H1 (cell line): ENCODE results near the gene VPS35L. TPM values are rescaled to one million over a fixed set of nuclear protein-coding genes. Genes with fewer than 3 reads are reported as not detected.

Experiments used
- ATF2 ChIP-seq: IDR thresholded peaks from 2 replicates; pipeline ENCODE4 v1.6.1; 2012; ENCODE audit warnings: low read length, inconsistent platforms
- USF2 ChIP-seq: IDR thresholded peaks from 2 replicates; pipeline ENCODE4 v1.6.1; 2011; ENCODE audit warnings: low read length, improper control_type of control experiment
- polyA plus RNA-seq, 7 experiments: library from polyadenylated mRNA; depleted of rRNA in 3 of 7; stranded (reverse) in 5 of 7; unstranded in 2 of 7; fragments of >200 nt in 5 of 7; fragments of 200-250 nt in 2 of 7; gene quantifications; 1 replicate in 5 of 7; 2 replicates in 1 of 7; 4 replicates in 1 of 7; pipeline versions ENCODE4 v1.2.1 to v1.2.3, GENCODE V29; 2011 to 2013; ENCODE audit warnings: missing spikeins in 2 of 7, mixed read lengths in 2 of 7
- total RNA-seq: library from RNA; stranded (reverse); fragmentation: NEBNext Ultra II Directional; extraction: Animal tissue kit (Norgen Biotek cat#: 25700); gene quantifications from 2 replicates; pipeline ENCODE4 v1.2.1, GENCODE V29; 2021

The VPS35L gene
- total and polyA plus RNA-seq, 2 of the 8 experiments (the other 6 are each of a cell fraction or from before 2014, with no cell fraction given) = 31.5 to 57.1 TPM

- TF ChIP-seq USF2 = no peak
- TF ChIP-seq ATF2 = no peak
Observed at GRCh38 chr16:19578378-19578971, 23.0 kb downstream of the VPS35L start (continued).
